Activated naive CD8-positive, alpha-beta T cell treated with anti-CD3 and anti-CD28 coated beads for 36 hours (primary cell): ENCODE measurements around the gene CERS6. TPM values are rescaled to one million over a fixed set of nuclear protein-coding genes. Genes with fewer than 3 reads are reported as not detected.
"Not testable (repeated sequence)": the region's sequence is repeated elsewhere in the genome, so short reads cannot be mapped to it uniquely, and the experiment has no call there.

Experiments used
- DNase-seq: peaks from one replicate; pipeline ENCODE4 v3.0.0; 2021
- H3K27ac Mint-ChIP-seq: one replicate; pipeline ENCODE4 v1.8.0; 2022; ENCODE audit warnings: mild to moderate bottlenecking, moderate library complexity, mixed read lengths
- H3K27me3 Mint-ChIP-seq: one replicate; pipeline ENCODE4 v1.8.0; 2022; ENCODE audit warnings: mild to moderate bottlenecking, mixed read lengths
- H3K36me3 Mint-ChIP-seq: one replicate; pipeline ENCODE4 v1.8.0; 2021; ENCODE audit warnings: mild to moderate bottlenecking, mixed read lengths
- H3K4me1 Mint-ChIP-seq: one replicate; pipeline ENCODE4 v1.8.0; 2021; ENCODE audit warnings: mixed read lengths
- H3K4me3 Mint-ChIP-seq: one replicate; pipeline ENCODE4 v1.8.0; 2022; ENCODE audit warnings: mild to moderate bottlenecking, moderate library complexity, mixed read lengths
- H3K9me3 Mint-ChIP-seq: one replicate; pipeline ENCODE4 v1.8.0; 2022; ENCODE audit warnings: mixed read lengths
- total RNA-seq, 2 experiments: library from RNA; stranded (reverse); gene quantifications; one replicate each; pipeline ENCODE4 v1.2.3, GENCODE V29; 2021

CERS6 gene
- total RNA-seq, 2 experiments from 2014 or later, result 20.6 to 21.3 TPM

GRCh38 chr2:168657378-168657777, 201.3 kb downstream of the CERS6 start:
- H3K36me3 Mint-ChIP-seq, H3K27me3 Mint-ChIP-seq, H3K27ac Mint-ChIP-seq, H3K4me1 Mint-ChIP-seq, H3K9me3 Mint-ChIP-seq, H3K4me3 Mint-ChIP-seq, DNase-seq: not testable (repeated sequence)

- H3K36me3 Mint-ChIP-seq, result peaks cover 7% of the 10 kb centered on the region
- no peaks in the 10 kb centered on the region for H3K27me3 Mint-ChIP-seq
- no peak for DNase-seq
- H3K4me1 Mint-ChIP-seq, result no peaks in the 10 kb centered on the region
- H3K9me3 Mint-ChIP-seq, result no peaks in the 10 kb centered on the region
- H3K4me3 Mint-ChIP-seq, result no peak overlapping the region
- H3K27ac Mint-ChIP-seq, result no peak overlapping the region
Observed at GRCh38 chr2:168658706-168659105, 202.6 kb downstream of the CERS6 start.

GRCh38 chr2:168660870-168661862, 205.1 kb downstream of the CERS6 start:
- no peak for DNase-seq
- Mint-ChIP-seq H3K9me3 (no peaks in the 10 kb centered on the region), H3K27me3 (no peaks in the 10 kb centered on the region), H3K36me3 (peaks cover 9% of the 10 kb centered on the region), H3K27ac (no peak overlapping the region), H3K4me3 (no peak overlapping the region), H3K4me1 (peaks cover 4% of the 10 kb centered on the region)

DNA sequence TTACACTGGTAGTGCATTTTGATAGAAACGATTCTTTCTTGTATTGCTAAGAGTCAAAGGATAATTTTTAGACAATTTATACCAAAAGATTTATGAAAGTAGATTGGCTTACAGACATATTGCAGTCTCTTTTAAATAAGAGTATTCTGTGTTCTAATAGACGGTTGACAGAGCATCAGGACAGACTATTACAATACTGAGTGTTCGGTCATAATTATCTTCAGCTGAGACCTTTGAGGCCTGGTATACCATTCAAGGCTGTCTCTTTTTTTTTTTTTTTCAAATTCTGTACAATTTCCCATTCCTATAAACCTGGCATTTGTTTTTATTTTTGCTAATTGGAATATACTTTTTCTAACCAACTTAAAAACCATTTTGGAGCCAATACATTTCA, 205.8 kb downstream of the CERS6 start:
- Mint-ChIP-seq H3K4me1 (peaks cover 11% of the 10 kb centered on the region), H3K27me3 (no peaks in the 10 kb centered on the region), H3K36me3 (peaks cover 13% of the 10 kb centered on the region), H3K9me3 (no peaks in the 10 kb centered on the region), H3K4me3 (no peak overlapping the region), H3K27ac (no peak overlapping the region)
- no peak for DNase-seq

- Mint-ChIP-seq H3K4me1 (peaks cover 19% of the 10 kb centered on the region), H3K36me3 (peaks cover 14% of the 10 kb centered on the region), H3K27ac (no peak overlapping the region), H3K27me3 (no peaks in the 10 kb centered on the region), H3K4me3 (no peak overlapping the region), H3K9me3 (no peaks in the 10 kb centered on the region)
- DNase-seq, result no peak
Observed at GRCh38 chr2:168662651-168663208, 206.7 kb downstream of the CERS6 start.

- DNase-seq, result no peak
- Mint-ChIP-seq H3K9me3 (no peaks in the 10 kb centered on the region), H3K27me3 (no peaks in the 10 kb centered on the region), H3K27ac (no peak overlapping the region), H3K4me3 (no peak overlapping the region), H3K4me1 (peaks cover 19% of the 10 kb centered on the region), H3K36me3 (peaks cover 18% of the 10 kb centered on the region)
Observed at GRCh38 chr2:168663993-168664392, 207.9 kb downstream of the CERS6 start.

DNA sequence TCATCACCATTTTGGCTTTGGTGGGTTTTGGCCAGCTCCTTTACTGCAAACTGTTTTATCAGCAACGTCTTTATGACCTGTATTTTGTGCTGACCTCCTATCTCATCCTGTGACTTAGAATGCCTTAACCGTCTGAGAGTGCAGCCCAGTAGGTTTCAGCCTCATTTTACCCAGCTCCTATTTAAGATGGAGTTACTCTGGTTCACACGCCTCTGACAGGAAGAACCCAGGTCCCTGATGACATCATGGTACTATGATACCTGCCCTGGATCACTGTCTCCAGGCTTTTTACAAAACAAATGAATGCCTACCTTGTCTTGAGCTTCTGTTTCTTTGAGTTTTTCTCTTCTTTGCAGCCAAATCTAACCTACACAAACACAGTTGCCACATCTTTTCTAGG, 208.6 kb downstream of the CERS6 start:
- not testable (repeated sequence) for H3K4me3 Mint-ChIP-seq, H3K27me3 Mint-ChIP-seq, DNase-seq, H3K9me3 Mint-ChIP-seq, H3K27ac Mint-ChIP-seq
- Mint-ChIP-seq H3K36me3 (peaks cover 18% of the 10 kb centered on the region), H3K4me1 (peaks cover 23% of the 10 kb centered on the region)

GRCh38 chr2:168666339-168666738, 210.3 kb downstream of the CERS6 start:
- Mint-ChIP-seq H3K27me3 (no peaks in the 10 kb centered on the region), H3K4me3 (no peak overlapping the region), H3K36me3 (peaks cover 22% of the 10 kb centered on the region), H3K9me3 (no peaks in the 10 kb centered on the region), H3K4me1 (peaks cover 29% of the 10 kb centered on the region), H3K27ac (no peak overlapping the region)
- DNase-seq, result no peak

GRCh38 chr2:168667156-168667555, 211.1 kb downstream of the CERS6 start:
- Mint-ChIP-seq H3K4me3 (no peak overlapping the region), H3K4me1 (peaks cover 29% of the 10 kb centered on the region), H3K27me3 (no peaks in the 10 kb centered on the region), H3K36me3 (peaks cover 22% of the 10 kb centered on the region), H3K9me3 (no peaks in the 10 kb centered on the region), H3K27ac (no peak overlapping the region)
- DNase-seq, result no peak

DNA sequence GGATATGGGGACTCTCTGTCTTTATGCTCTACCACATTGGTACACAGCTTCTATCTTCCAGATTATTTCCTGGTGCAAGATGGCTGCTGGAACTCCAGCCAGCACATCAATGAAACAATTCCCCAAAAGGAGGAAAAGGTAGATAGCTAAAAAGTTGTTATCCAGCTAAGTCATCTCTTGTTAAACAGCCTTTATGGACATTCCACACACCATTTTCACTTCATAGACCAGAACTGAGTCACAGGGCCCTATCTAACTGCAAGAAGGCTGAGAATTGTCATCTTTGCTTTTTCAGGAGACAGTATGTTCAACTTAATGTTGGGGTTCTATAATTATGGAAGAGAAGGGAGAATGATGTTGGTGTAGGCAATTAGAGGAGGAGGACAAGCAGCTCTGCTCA, 213.1 kb downstream of the CERS6 start:
- Mint-ChIP-seq H3K36me3 (peaks cover 21% of the 10 kb centered on the region), H3K9me3 (no peaks in the 10 kb centered on the region), H3K4me1 (peaks cover 29% of the 10 kb centered on the region), H3K27me3 (no peaks in the 10 kb centered on the region), H3K4me3 (no peak overlapping the region), H3K27ac (no peak overlapping the region)
- no peak for DNase-seq

GRCh38 chr2:168670478-168670877, 214.4 kb downstream of the CERS6 start:
- H3K27ac Mint-ChIP-seq, result no peak overlapping the region
- no peak for DNase-seq
- peaks cover 21% of the 10 kb centered on the region for H3K36me3 Mint-ChIP-seq
- H3K27me3 Mint-ChIP-seq, result no peaks in the 10 kb centered on the region
- no peaks in the 10 kb centered on the region for H3K9me3 Mint-ChIP-seq
- H3K4me1 Mint-ChIP-seq, result peaks cover 25% of the 10 kb centered on the region
- no peak overlapping the region for H3K4me3 Mint-ChIP-seq

DNA sequence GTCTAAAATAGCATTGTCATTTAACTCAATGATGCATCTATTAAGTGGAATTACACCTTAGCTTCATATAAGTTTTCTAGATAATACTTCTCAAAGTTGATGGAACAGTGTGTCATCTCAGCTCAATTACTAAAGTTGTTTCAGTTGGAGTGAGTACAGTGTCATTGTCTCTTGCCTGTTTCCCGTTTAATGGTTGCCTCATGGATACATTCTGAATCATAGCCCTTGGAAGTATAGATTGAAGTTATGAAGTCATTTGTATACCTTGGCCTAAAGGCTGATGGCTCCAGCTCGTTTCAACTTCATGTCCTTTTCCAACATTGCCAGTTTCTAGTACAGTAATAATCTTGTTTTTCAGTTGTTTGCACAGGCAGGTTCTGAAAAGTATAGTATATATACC, 215.9 kb downstream of the CERS6 start:
- no peak for DNase-seq
- Mint-ChIP-seq H3K27me3 (no peaks in the 10 kb centered on the region), H3K9me3 (no peaks in the 10 kb centered on the region), H3K4me3 (no peak overlapping the region), H3K27ac (no peak overlapping the region), H3K4me1 (peaks cover 16% of the 10 kb centered on the region), H3K36me3 (peaks cover 20% of the 10 kb centered on the region)

DNA sequence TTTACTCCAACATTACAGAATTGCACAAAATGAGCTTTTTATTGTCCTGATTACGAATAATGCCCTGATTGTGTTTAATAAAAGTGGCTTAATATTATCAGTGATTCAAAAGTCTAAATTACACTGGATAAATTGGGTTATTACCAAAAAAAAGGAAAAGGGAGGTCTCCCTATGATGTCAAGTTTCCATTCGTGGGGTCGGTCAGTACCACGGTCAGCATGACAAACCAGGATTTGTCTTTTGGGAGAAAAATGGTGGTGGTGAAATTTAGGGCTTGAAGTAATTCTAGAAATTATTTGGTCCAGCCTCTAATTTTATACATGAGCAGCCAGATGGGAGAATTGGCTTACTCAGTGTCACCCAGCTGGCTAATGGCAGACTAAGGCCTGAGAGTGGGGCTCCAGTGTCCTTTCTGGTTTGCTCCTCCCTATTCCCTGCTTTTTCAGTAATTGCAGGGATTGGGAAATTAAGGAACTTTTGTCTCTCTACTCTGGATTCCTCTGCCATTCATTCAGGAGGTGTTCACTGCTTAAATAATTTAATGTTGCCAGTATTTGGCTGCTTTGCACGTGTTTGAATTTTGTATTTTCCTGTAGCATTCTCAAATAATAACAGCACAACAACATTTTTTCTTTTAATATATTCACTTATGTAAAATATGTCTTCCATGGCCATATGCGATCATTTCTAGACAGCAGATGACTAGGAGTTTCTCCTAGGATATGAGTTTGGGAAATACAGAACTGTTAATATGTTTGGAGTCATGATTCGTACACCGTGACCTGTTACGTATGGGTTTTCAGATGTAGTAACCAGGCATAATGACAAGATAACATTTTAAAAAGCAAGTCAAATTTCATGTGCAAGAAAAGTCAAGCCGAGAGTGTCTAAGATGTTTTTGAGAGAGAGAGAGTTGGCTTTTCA, 217.5 kb downstream of the CERS6 start:
- Mint-ChIP-seq H3K4me3 (no peak overlapping the region), H3K36me3 (peaks cover 24% of the 10 kb centered on the region)

GRCh38 chr2:168678153-168678853, 222.2 kb downstream of the CERS6 start:
- H3K36me3 Mint-ChIP-seq, result peaks cover 19% of the 10 kb centered on the region
- peaks cover 2% of the 10 kb centered on the region for H3K4me1 Mint-ChIP-seq
- no peak for DNase-seq
- H3K27me3 Mint-ChIP-seq, result no peaks in the 10 kb centered on the region
- no peak overlapping the region for H3K4me3 Mint-ChIP-seq
- no peak overlapping the region for H3K27ac Mint-ChIP-seq
- H3K9me3 Mint-ChIP-seq, result no peaks in the 10 kb centered on the region

More for the DNA sequence above, 217.5 kb downstream of the CERS6 start:
- Mint-ChIP-seq H3K27me3 (no peaks in the 10 kb centered on the region), H3K4me1 (peaks cover 12% of the 10 kb centered on the region), H3K27ac (no peak overlapping the region), H3K9me3 (no peaks in the 10 kb centered on the region)
- no peak for DNase-seq
